ENCODE results near the gene PRAMEF1. TPM values are rescaled to one million over a fixed set of nuclear protein-coding genes. Genes with fewer than 3 reads are reported as not detected.
"Not testable (repeated sequence)": the region's sequence is repeated elsewhere in the genome, so short reads cannot be mapped to it uniquely, and the experiment has no call there.

PRAMEF1 gene, protein sequence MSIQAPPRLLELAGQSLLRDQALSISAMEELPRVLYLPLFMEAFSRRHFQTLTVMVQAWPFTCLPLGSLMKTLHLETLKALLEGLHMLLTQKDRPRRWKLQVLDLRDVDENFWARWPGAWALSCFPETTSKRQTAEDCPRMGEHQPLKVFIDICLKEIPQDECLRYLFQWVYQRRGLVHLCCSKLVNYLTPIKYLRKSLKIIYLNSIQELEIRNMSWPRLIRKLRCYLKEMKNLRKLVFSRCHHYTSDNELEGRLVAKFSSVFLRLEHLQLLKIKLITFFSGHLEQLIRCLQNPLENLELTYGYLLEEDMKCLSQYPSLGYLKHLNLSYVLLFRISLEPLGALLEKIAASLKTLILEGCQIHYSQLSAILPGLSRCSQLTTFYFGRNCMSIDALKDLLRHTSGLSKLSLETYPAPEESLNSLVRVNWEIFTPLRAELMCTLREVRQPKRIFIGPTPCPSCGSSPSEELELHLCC
- polyA plus RNA-seq (2013, experiment 1 of 2), result not detected
- not detected for polyA plus RNA-seq (2013, experiment 2 of 2)

DNA sequence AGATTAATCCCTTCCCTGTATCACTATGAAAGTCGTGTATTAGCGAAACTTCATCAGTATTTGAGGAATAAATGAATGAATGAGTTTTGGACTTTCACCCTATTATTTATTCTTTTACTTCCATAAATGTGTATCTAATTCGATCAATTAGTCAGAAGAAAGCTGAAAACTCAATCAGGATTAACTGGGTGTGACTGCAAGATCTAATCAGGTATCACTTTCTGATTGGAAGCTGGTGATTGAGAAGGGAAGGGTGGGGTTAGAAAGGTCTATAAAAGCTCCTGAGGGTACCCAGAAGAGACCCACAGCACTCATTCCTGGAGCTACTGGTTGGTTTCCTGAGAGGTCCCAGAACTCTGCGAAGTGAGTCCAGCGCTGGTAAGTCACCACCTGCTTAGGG, at the start of gene PRAMEF1:
Gene PRAMEF1 (plus strand): TSS at position 301 of the 400 bp plus-strand sequence. CDS start 1,831 bp downstream, outside the sequence.
- WGBS (ENCODE audit: extremely low coverage, insufficient coverage, low lambda C conversion rate), result no CpG with 5 or more reads among the region's 5 CpGs
- H3K4me1 ChIP-seq (ENCODE audit: control insufficient read depth, low read depth, low read length); DNase-seq: not testable (repeated sequence)

DNA sequence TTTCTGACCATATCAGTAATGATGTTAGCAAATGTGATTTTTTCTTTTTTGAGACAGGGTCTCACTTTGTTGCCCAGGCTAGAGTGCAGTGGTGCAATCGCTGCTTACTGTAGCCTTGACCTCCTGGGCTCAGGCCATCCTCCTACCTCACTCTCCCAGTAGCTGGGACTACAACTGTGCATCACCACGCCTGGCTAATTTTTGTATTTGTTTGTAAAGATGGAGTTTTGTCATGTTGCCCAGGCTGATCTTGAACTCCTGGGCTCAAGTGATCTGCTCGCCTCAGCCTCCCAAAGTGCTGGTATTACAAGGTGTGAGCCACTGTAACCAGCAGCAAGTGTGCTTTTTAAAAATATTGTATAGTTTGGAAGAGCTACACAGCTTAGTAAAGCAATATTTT, 49.3 kb upstream of the PRAMEF1 start:
- no peak overlapping the region for H3K27ac ChIP-seq (ENCODE audit: low read depth, low read length)
- no peak overlapping the region for H4K5ac ChIP-seq (ENCODE audit: low read length)
- no peak overlapping the region for H3K9ac ChIP-seq (ENCODE audit: low read length)
- no peaks in the 10 kb centered on the region for H3K36me3 ChIP-seq (ENCODE audit: control insufficient read depth, insufficient read depth, low read length)
- no peaks in the 10 kb centered on the region for H3K79me2 ChIP-seq (ENCODE audit: control insufficient read depth, insufficient read depth, low read length)
- H3K79me1 ChIP-seq (ENCODE audit: low read length), result no peaks in the 10 kb centered on the region
- H3K4me3 ChIP-seq (ENCODE audit: low read length), result no peak overlapping the region
- no peak overlapping the region for H2BK15ac ChIP-seq (replicated peaks; ENCODE audit: low read depth)
- H3K4me1 ChIP-seq (ENCODE audit: control insufficient read depth, low read depth, low read length), result no peaks in the 10 kb centered on the region
- no peak overlapping the region for H3K4me2 ChIP-seq (ENCODE audit: low read length)
- H3K4ac ChIP-seq (ENCODE audit: low read depth, low read length), result no peak overlapping the region
- no peak overlapping the region for H2BK5ac ChIP-seq (ENCODE audit: low read length)
- no peak overlapping the region for H3K56ac ChIP-seq (ENCODE audit: low read length)
- H3K27me3 ChIP-seq (ENCODE audit: insufficient read depth, low read length, poor library complexity), result no peaks in the 10 kb centered on the region
- WGBS (ENCODE audit: extremely low coverage, insufficient coverage, low lambda C conversion rate), result no CpG with 5 or more reads among the region's 3 CpGs
- H3K23ac ChIP-seq (ENCODE audit: low read length), result no peak overlapping the region
- H4K8ac ChIP-seq (ENCODE audit: low read depth, low read length), result no peak overlapping the region
- H2AK5ac ChIP-seq (ENCODE audit: low read length), result no peak overlapping the region
- DNase-seq, result no peak
- no peak overlapping the region for H2BK120ac ChIP-seq (ENCODE audit: low read depth, low read length)
- no peak overlapping the region for H3K18ac ChIP-seq (ENCODE audit: low read length)

More for the DNA sequence above, at the start of gene PRAMEF1:
- not testable (repeated sequence) for H2AK5ac ChIP-seq (ENCODE audit: low read length); H3K79me2 ChIP-seq (ENCODE audit: control insufficient read depth, insufficient read depth, low read length); H3K23ac ChIP-seq (ENCODE audit: low read length); H3K4me2 ChIP-seq (ENCODE audit: low read length); H3K9ac ChIP-seq (ENCODE audit: low read length); H3K4ac ChIP-seq (ENCODE audit: low read depth, low read length); H3K27ac ChIP-seq (ENCODE audit: low read depth, low read length); H3K4me3 ChIP-seq (ENCODE audit: low read length); H3K27me3 ChIP-seq (ENCODE audit: insufficient read depth, low read length, poor library complexity); H3K36me3 ChIP-seq (ENCODE audit: control insufficient read depth, insufficient read depth, low read length); H3K18ac ChIP-seq (ENCODE audit: low read length); H2BK15ac ChIP-seq (replicated peaks; ENCODE audit: low read depth); H3K79me1 ChIP-seq (ENCODE audit: low read length); H2BK120ac ChIP-seq (ENCODE audit: low read depth, low read length); H3K56ac ChIP-seq (ENCODE audit: low read length); H4K8ac ChIP-seq (ENCODE audit: low read depth, low read length); H2BK5ac ChIP-seq (ENCODE audit: low read length); H4K5ac ChIP-seq (ENCODE audit: low read length)

DNA sequence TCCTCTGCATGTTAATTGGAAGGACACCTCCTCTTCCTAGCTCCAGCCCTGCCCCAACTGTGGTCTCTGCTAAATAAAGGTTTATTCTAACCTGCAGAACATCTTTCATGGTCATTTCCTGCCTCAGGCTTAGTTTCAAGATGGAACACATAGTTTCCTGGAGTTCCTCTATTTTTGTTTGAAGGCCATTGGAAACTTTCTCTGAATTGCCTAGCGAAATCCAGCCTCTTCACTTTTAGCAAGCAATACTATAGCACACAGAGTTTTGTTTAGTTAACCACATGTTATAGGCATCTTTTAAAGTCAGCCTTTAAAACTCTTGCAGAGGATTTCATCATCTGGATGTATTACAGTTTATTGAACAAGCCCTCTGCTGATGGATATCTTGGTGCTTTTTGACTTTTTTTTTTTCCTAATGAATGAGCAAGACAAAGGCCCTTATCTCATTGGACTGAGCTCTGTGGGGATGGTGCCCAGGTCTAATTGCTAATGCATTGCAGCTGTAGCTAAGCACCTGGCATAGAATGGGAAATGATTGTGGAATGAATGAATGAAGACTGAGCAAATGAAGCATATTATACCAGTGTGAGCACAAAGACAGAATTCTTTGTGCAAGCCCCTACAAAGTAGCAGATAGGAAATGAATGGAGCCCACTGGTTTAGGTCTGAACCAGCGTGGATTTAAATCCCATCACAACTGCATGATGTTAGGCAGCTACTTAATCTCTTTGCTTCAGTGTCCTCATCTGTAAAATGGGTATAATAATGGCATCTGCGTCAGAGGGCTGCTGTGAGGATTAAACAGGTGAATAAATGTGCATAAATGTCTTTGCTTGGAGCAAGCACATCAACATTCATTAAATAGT, 45.8 kb upstream of the PRAMEF1 start:
- no peaks in the 10 kb centered on the region for H3K79me2 ChIP-seq (ENCODE audit: control insufficient read depth, insufficient read depth, low read length)
- no peaks in the 10 kb centered on the region for H3K79me1 ChIP-seq (ENCODE audit: low read length)
- H3K27ac ChIP-seq (ENCODE audit: low read depth, low read length), result no peak overlapping the region
- no peak overlapping the region for H3K18ac ChIP-seq (ENCODE audit: low read length)
- no peak overlapping the region for H2AK5ac ChIP-seq (ENCODE audit: low read length)
- no peaks in the 10 kb centered on the region for H3K27me3 ChIP-seq (ENCODE audit: insufficient read depth, low read length, poor library complexity)
- H3K4ac ChIP-seq (ENCODE audit: low read depth, low read length), result no peak overlapping the region
- WGBS (ENCODE audit: extremely low coverage, insufficient coverage, low lambda C conversion rate), result no CpG with 5 or more reads among the region's 3 CpGs
- H3K9ac ChIP-seq (ENCODE audit: low read length), result no peak overlapping the region
- H2BK120ac ChIP-seq (ENCODE audit: low read depth, low read length), result no peak overlapping the region
- no peak overlapping the region for H3K56ac ChIP-seq (ENCODE audit: low read length)
- no peak overlapping the region for H4K8ac ChIP-seq (ENCODE audit: low read depth, low read length)
- H3K23ac ChIP-seq (ENCODE audit: low read length), result no peak overlapping the region
- H4K5ac ChIP-seq (ENCODE audit: low read length), result no peak overlapping the region
- H3K36me3 ChIP-seq (ENCODE audit: control insufficient read depth, insufficient read depth, low read length), result no peaks in the 10 kb centered on the region
- no peak for DNase-seq
- no peaks in the 10 kb centered on the region for H3K4me1 ChIP-seq (ENCODE audit: control insufficient read depth, low read depth, low read length)
- no peak overlapping the region for H2BK5ac ChIP-seq (ENCODE audit: low read length)
- H3K4me2 ChIP-seq (ENCODE audit: low read length), result no peak overlapping the region
- H3K4me3 ChIP-seq (ENCODE audit: low read length), result no peak overlapping the region
- H2BK15ac ChIP-seq (replicated peaks; ENCODE audit: low read depth), result no peak overlapping the region

DNA sequence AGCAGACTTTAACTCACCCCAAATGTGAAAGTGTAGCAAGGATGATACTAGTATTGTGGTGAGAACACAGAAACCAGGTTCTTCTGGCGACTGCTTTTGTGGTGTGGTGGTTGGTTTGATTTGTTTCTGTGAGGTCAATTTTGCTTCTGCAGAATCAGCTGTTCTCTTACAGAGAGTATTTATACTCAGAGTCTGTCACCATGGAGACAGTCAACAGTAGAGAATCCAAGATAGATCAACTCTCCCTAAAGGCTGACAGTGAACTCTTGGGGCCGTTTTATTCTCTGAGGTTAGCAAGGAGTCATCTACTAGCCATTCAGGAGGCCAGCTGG, 45.2 kb upstream of the PRAMEF1 start, which contains the start of gene CFAP107:
Gene CFAP107 (plus strand): TSS at position 209 of the 332 bp plus-strand sequence. CDS start 231 bp downstream, outside the sequence.
- H3K79me1 ChIP-seq (ENCODE audit: low read length), result no peaks in the 10 kb centered on the region
- no peak within 1 kb of the TSS for H2BK120ac ChIP-seq (ENCODE audit: low read depth, low read length)
- no peak within 1 kb of the TSS for H4K8ac ChIP-seq (ENCODE audit: low read depth, low read length)
- no peak within 1 kb of the TSS for H3K4ac ChIP-seq (ENCODE audit: low read depth, low read length)
- H3K4me3 ChIP-seq (ENCODE audit: low read length), result no peak within 1 kb of the TSS
- no peaks in the 10 kb centered on the region for H3K27me3 ChIP-seq (ENCODE audit: insufficient read depth, low read length, poor library complexity)
- H3K79me2 ChIP-seq (ENCODE audit: control insufficient read depth, insufficient read depth, low read length), result no peaks in the 10 kb centered on the region
- H2BK5ac ChIP-seq (ENCODE audit: low read length), result no peak within 1 kb of the TSS
- no peak within 1 kb of the TSS for H2AK5ac ChIP-seq (ENCODE audit: low read length)
- DNase-seq, result peak; percentile 58
- WGBS (ENCODE audit: extremely low coverage, insufficient coverage, low lambda C conversion rate), result no CpG with 5 or more reads among the region's 2 CpGs
- H3K4me1 ChIP-seq (ENCODE audit: control insufficient read depth, low read depth, low read length), result no peaks in the 10 kb centered on the region
- H3K18ac ChIP-seq (ENCODE audit: low read length), result no peak within 1 kb of the TSS
- H2BK15ac ChIP-seq (replicated peaks; ENCODE audit: low read depth), result no peak within 1 kb of the TSS
- H3K56ac ChIP-seq (ENCODE audit: low read length), result no peak within 1 kb of the TSS
- H3K4me2 ChIP-seq (ENCODE audit: low read length), result no peak within 1 kb of the TSS
- no peak within 1 kb of the TSS for H3K27ac ChIP-seq (ENCODE audit: low read depth, low read length)
- H4K5ac ChIP-seq (ENCODE audit: low read length), result no peak within 1 kb of the TSS
- no peak within 1 kb of the TSS for H3K23ac ChIP-seq (ENCODE audit: low read length)
- H3K36me3 ChIP-seq (ENCODE audit: control insufficient read depth, insufficient read depth, low read length), result no peaks in the 10 kb centered on the region
- no peak within 1 kb of the TSS for H3K9ac ChIP-seq (ENCODE audit: low read length)

DNA sequence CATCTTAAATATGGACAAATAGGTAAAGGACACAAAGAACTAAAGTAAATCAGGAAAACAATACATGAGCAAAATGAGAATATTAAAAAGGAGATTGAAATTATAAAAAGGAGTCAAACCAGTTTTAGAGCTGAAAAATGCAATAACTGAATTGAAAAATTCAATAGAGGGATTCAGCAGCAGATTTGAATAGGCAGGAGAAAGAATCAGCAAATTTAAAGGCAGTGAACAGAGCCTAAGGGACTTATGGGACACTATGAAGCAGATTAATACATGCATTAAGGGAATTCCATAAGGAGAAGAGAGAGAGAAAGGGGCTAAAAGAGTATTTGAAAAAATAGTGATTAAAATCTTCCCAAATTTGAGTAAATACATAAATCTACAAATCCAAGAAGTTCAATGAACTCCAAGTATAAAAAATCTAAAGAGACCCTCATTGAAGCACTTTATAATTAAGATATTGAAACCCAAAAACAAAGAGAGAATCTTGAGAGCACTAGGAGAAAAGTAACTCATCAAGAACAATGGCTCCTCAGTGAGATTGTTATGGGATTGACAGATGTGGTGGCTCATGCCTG, 42.3 kb upstream of the PRAMEF1 start:
- H2BK120ac ChIP-seq (ENCODE audit: low read depth, low read length), result no peak overlapping the region
- no peak overlapping the region for H3K27ac ChIP-seq (ENCODE audit: low read depth, low read length)
- H2BK15ac ChIP-seq (replicated peaks; ENCODE audit: low read depth), result no peak overlapping the region
- no peak overlapping the region for H3K4me2 ChIP-seq (ENCODE audit: low read length)
- no peak overlapping the region for H3K56ac ChIP-seq (ENCODE audit: low read length)
- no peaks in the 10 kb centered on the region for H3K79me2 ChIP-seq (ENCODE audit: control insufficient read depth, insufficient read depth, low read length)
- no peak overlapping the region for H3K23ac ChIP-seq (ENCODE audit: low read length)
- H3K9ac ChIP-seq (ENCODE audit: low read length), result no peak overlapping the region
- H3K18ac ChIP-seq (ENCODE audit: low read length), result no peak overlapping the region
- DNase-seq, result no peak
- H3K36me3 ChIP-seq (ENCODE audit: control insufficient read depth, insufficient read depth, low read length), result no peaks in the 10 kb centered on the region
- H2AK5ac ChIP-seq (ENCODE audit: low read length), result no peak overlapping the region
- H3K4ac ChIP-seq (ENCODE audit: low read depth, low read length), result no peak overlapping the region
- H3K79me1 ChIP-seq (ENCODE audit: low read length), result no peaks in the 10 kb centered on the region
- H3K4me1 ChIP-seq (ENCODE audit: control insufficient read depth, low read depth, low read length), result no peaks in the 10 kb centered on the region
- no peaks in the 10 kb centered on the region for H3K27me3 ChIP-seq (ENCODE audit: insufficient read depth, low read length, poor library complexity)
- no peak overlapping the region for H4K8ac ChIP-seq (ENCODE audit: low read depth, low read length)
- H2BK5ac ChIP-seq (ENCODE audit: low read length), result no peak overlapping the region
- H3K4me3 ChIP-seq (ENCODE audit: low read length), result no peak overlapping the region
- H4K5ac ChIP-seq (ENCODE audit: low read length), result no peak overlapping the region
